Neural cell (in vitro differentiated cells): ENCODE measurements around the gene ECI1. TPM values are rescaled to one million over a fixed set of nuclear protein-coding genes. Genes with fewer than 3 reads are reported as not detected.

Experiments used
- H2AFZ ChIP-seq: fragments of 200-600, 300-800 bp; sonication (generic), shearing (Covaris generic); 2 replicates; pipeline ENCODE4 v1.6.0; 2014; ENCODE audit warnings: low read depth, mild to moderate bottlenecking, antibody characterized with exemption, low read length, moderate library complexity
- H3F3A ChIP-seq: fragments of 200-600 bp; shearing (Covaris generic); 2 replicates; pipeline ENCODE4 v1.6.1; 2016; ENCODE audit warnings: mild to moderate bottlenecking, moderate library complexity, mixed read lengths, antibody characterized with exemption, low read length; ENCODE audit not compliant: insufficient read depth, poor library complexity, severe bottlenecking
- H3K27ac ChIP-seq: fragments of 200-600, 300-800 bp; sonication (generic), shearing (Covaris generic); 2 replicates; pipeline ENCODE4 v1.5.1; 2014; ENCODE audit warnings: mild to moderate bottlenecking, low read length, moderate library complexity
- H3K27me3 ChIP-seq: fragments of 300-800, 200-600 bp; sonication (generic), shearing (Covaris generic); 2 replicates; pipeline ENCODE4 v1.6.0; 2014; ENCODE audit warnings: mild to moderate bottlenecking, low read depth, low read length, moderate library complexity; ENCODE audit not compliant: insufficient read depth
- H3K36me3 ChIP-seq: fragments of 300-800, 200-600 bp; sonication (generic), shearing (Covaris generic); 2 replicates; pipeline ENCODE4 v1.5.1; 2014; ENCODE audit warnings: mild to moderate bottlenecking, antibody characterized with exemption, low read length, moderate library complexity; ENCODE audit not compliant: insufficient read depth
- H3K4me2 ChIP-seq: fragments of 300-800, 200-600 bp; sonication (generic), shearing (Covaris generic); 2 replicates; pipeline ENCODE4 v1.6.0; 2014; ENCODE audit warnings: mild to moderate bottlenecking, low read length
- H3K4me3 ChIP-seq: fragments of 300-800, 200-600 bp; sonication (generic), shearing (Covaris generic); 2 replicates; pipeline ENCODE4 v1.5.1; 2014; ENCODE audit warnings: mild to moderate bottlenecking, low read length, moderate library complexity
- H3K79me2 ChIP-seq: fragments of 200-600 bp; shearing (Covaris generic); replicated peaks from 2 replicates; pipeline ENCODE4 v1.6.0; 2014; ENCODE audit warnings: mild to moderate bottlenecking, low read length, moderate library complexity; ENCODE audit not compliant: insufficient read depth
- H3K9ac ChIP-seq: fragments of 300-800, 200-600 bp; sonication (generic), shearing (Covaris generic); 2 replicates; pipeline ENCODE4 v1.6.1; 2016; ENCODE audit warnings: mild to moderate bottlenecking, low read length, mixed read lengths
- H3K9me2 ChIP-seq: fragments of 200-600 bp; shearing (Covaris generic); 2 replicates; pipeline ENCODE4 v1.6.1; 2016; ENCODE audit warnings: mild to moderate bottlenecking, low read length, mixed read lengths; ENCODE audit not compliant: insufficient read depth
- H3K9me3 ChIP-seq: fragments of 200-600, 300-800 bp; sonication (generic), shearing (Covaris generic); 2 replicates; pipeline ENCODE4 v1.6.1; 2016; ENCODE audit warnings: mild to moderate bottlenecking, mixed run types, low read length, moderate library complexity, mixed read lengths
- H4K20me1 ChIP-seq: fragments of 200-600 bp; shearing (Covaris generic); 2 replicates; pipeline ENCODE4 v1.6.1; 2016; ENCODE audit warnings: mild to moderate bottlenecking, mixed run types; ENCODE audit not compliant: insufficient read depth
- EP300 ChIP-seq: fragments of 450-650 bp; conservative IDR thresholded peaks from 2 replicates; pipeline ENCODE4 v1.6.1; 2014; ENCODE audit warnings: antibody characterized with exemption, mild to moderate bottlenecking, moderate library complexity; ENCODE audit not compliant: poor library complexity, severe bottlenecking
- EZH2 ChIP-seq: fragments of 200-600, 300-800 bp; shearing (Covaris generic), sonication (generic); IDR thresholded peaks from 2 replicates; pipeline ENCODE4 v1.6.1; 2014; ENCODE audit warnings: antibody characterized with exemption, low read length, borderline replicate concordance, mild to moderate bottlenecking; ENCODE audit not compliant: insufficient read depth, poor library complexity, severe bottlenecking
- MXI1 ChIP-seq: fragments of 450-650 bp; conservative IDR thresholded peaks from 2 replicates; pipeline ENCODE4 v1.6.1; 2014; ENCODE audit warnings: antibody characterized with exemption, mild to moderate bottlenecking; ENCODE audit not compliant: poor library complexity, severe bottlenecking
- POLR2AphosphoS5 ChIP-seq: IDR thresholded peaks from 2 replicates; pipeline ENCODE4 v1.6.1; 2012
- RAD21 ChIP-seq: fragments of 450-650 bp; conservative IDR thresholded peaks from 2 replicates; pipeline ENCODE4 v1.6.1; 2014; ENCODE audit warnings: antibody characterized with exemption, mild to moderate bottlenecking, moderate library complexity
- SMC3 ChIP-seq: fragments of 450-650 bp; conservative IDR thresholded peaks from 2 replicates; pipeline ENCODE4 v1.6.1; 2014; ENCODE audit warnings: antibody characterized with exemption, mild to moderate bottlenecking, moderate library complexity; ENCODE audit not compliant: poor library complexity
- TAF1 ChIP-seq: IDR thresholded peaks from 2 replicates; pipeline ENCODE4 v1.6.1; 2012; ENCODE audit warnings: low read depth
- polyA plus RNA-seq: library from polyadenylated mRNA; depleted of rRNA; stranded (reverse); fragments of >200 nt; gene quantifications from 2 replicates; pipeline ENCODE4 v1.2.3, GENCODE V29; 2014
- TF ChIP-seq, protein P1 (sequence below): fragments of 450-650 bp; IDR thresholded peaks from 2 replicates; pipeline ENCODE4 v1.5.1; 2014; ENCODE audit warnings: antibody characterized with exemption, mild to moderate bottlenecking, moderate library complexity; ENCODE audit not compliant: poor library complexity, severe bottlenecking
- TF ChIP-seq, protein P2 (sequence below): IDR thresholded peaks from 2 replicates; pipeline ENCODE4 v1.6.1; 2012; ENCODE audit warnings: borderline replicate concordance

The ECI1 gene
- polyA plus RNA-seq, 1 donor from 2014 or later: 35.3 TPM

DNA sequence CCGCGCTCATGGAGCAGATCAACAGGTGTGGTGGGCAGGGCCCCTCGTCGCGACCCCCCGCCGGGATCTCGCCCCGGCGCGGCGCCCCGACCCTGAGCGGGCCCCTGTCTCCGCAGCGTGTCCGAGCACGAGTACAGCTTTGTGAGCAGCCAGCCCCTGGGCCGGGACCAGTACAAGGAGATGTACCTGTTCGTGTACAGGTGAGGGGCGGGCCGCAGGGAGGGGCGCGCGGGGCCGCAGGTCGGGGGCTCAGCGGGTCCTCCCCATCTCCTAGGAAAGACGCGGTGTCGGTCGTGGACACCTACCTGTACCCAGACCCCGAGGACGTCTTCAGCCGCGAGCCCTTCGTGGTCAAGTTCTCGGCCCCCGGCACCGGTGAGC lies 14.3 kb downstream of the ECI1 start:
- Histone ChIP-seq H3K4me3 (peak overlapping the region; percentile 25), H3K27me3 (peaks cover 15% of the 10 kb centered on the region), H3K27ac (no peak overlapping the region), H3K36me3 (no peaks in the 10 kb centered on the region), H4K20me1 (no peaks in the 10 kb centered on the region), H3K79me2 (no peaks in the 10 kb centered on the region), H3K4me2 (no peak overlapping the region), H3K9ac (no peak overlapping the region), H3K9me2 (no peaks in the 10 kb centered on the region), H3K9me3 (no peaks in the 10 kb centered on the region), H3F3A (no peaks in the 10 kb centered on the region), H2AFZ (no peak overlapping the region)
- no peak for TF ChIP-seq MXI1
- TF ChIP-seq RAD21: no peak
- TF ChIP-seq, protein P1, sequence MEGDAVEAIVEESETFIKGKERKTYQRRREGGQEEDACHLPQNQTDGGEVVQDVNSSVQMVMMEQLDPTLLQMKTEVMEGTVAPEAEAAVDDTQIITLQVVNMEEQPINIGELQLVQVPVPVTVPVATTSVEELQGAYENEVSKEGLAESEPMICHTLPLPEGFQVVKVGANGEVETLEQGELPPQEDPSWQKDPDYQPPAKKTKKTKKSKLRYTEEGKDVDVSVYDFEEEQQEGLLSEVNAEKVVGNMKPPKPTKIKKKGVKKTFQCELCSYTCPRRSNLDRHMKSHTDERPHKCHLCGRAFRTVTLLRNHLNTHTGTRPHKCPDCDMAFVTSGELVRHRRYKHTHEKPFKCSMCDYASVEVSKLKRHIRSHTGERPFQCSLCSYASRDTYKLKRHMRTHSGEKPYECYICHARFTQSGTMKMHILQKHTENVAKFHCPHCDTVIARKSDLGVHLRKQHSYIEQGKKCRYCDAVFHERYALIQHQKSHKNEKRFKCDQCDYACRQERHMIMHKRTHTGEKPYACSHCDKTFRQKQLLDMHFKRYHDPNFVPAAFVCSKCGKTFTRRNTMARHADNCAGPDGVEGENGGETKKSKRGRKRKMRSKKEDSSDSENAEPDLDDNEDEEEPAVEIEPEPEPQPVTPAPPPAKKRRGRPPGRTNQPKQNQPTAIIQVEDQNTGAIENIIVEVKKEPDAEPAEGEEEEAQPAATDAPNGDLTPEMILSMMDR: no peak
- TF ChIP-seq SMC3: no peak
- TF ChIP-seq TAF1: no peak
- no peak for TF ChIP-seq POLR2AphosphoS5
- TF ChIP-seq EP300: no peak
- TF ChIP-seq EZH2: no peak
- TF ChIP-seq, protein P2, sequence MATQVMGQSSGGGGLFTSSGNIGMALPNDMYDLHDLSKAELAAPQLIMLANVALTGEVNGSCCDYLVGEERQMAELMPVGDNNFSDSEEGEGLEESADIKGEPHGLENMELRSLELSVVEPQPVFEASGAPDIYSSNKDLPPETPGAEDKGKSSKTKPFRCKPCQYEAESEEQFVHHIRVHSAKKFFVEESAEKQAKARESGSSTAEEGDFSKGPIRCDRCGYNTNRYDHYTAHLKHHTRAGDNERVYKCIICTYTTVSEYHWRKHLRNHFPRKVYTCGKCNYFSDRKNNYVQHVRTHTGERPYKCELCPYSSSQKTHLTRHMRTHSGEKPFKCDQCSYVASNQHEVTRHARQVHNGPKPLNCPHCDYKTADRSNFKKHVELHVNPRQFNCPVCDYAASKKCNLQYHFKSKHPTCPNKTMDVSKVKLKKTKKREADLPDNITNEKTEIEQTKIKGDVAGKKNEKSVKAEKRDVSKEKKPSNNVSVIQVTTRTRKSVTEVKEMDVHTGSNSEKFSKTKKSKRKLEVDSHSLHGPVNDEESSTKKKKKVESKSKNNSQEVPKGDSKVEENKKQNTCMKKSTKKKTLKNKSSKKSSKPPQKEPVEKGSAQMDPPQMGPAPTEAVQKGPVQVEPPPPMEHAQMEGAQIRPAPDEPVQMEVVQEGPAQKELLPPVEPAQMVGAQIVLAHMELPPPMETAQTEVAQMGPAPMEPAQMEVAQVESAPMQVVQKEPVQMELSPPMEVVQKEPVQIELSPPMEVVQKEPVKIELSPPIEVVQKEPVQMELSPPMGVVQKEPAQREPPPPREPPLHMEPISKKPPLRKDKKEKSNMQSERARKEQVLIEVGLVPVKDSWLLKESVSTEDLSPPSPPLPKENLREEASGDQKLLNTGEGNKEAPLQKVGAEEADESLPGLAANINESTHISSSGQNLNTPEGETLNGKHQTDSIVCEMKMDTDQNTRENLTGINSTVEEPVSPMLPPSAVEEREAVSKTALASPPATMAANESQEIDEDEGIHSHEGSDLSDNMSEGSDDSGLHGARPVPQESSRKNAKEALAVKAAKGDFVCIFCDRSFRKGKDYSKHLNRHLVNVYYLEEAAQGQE: no peak

DNA sequence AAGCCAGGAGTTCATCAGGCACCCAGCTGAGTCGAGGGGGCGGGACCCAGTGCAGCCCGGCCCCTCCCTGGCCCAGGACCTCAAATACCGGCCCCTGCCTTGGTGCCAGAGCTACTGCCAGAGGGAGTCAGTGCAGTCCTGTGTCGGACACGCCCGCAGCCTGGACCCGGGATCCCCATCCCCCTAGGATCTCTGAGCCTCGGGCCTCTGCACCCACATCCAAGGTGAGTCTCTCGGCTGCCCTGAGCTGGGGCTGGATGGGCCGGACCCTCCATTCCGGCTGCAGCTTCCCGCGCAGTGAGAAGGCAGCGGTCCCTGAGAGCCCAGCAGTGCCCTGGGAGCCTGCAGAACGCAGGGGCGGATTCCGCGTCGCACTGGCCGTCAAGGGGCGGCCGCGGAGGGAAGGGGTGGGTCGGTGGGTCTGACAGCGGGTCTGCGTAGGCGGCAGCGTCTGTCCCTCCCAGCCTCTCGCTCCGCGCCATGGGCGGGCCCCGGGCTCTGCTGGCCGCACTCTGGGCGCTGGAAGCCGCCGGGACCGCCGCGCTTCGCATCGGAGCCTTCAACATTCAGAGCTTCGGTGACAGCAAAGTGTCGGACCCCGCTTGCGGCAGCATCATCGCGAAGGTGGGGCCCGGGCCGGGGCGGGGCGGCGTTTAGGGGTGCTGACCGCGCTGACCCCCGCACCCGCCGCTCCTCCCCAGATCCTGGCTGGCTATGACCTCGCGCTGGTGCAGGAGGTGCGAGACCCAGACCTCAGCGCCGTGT lies 14.9 kb downstream of the ECI1 start, which contains the start of gene DNASE1L2:
TSS of gene DNASE1L2 (plus strand) at position 108 of the 765 bp plus-strand sequence. CDS start at position 481, 373 bp downstream.
- Histone ChIP-seq H3K9me3 (no peaks in the 10 kb centered on the region), H3K27ac (no peak within 1 kb of the TSS), H3K36me3 (no peaks in the 10 kb centered on the region), H3K9me2 (no peaks in the 10 kb centered on the region), H3K9ac (no peak within 1 kb of the TSS), H2AFZ (no peak within 1 kb of the TSS), H4K20me1 (no peaks in the 10 kb centered on the region), H3K27me3 (peaks cover 15% of the 10 kb centered on the region), H3F3A (no peaks in the 10 kb centered on the region), H3K4me3 (peak within 1 kb of the TSS; percentile 25), H3K4me2 (no peak within 1 kb of the TSS), H3K79me2 (no peaks in the 10 kb centered on the region)
- TF ChIP-seq POLR2AphosphoS5: no peak
- no peak for TF ChIP-seq SMC3
- TF ChIP-seq EZH2: no peak
- TF ChIP-seq, protein P2: no peak
- TF ChIP-seq RAD21: no peak
- no peak for TF ChIP-seq EP300
- no peak for TF ChIP-seq MXI1
- no peak for TF ChIP-seq TAF1
- TF ChIP-seq, protein P1: no peak
